H9 (cell line): ENCODE data around the gene PDS5A. TPM values are rescaled to one million over a fixed set of nuclear protein-coding genes. Genes with fewer than 3 reads are reported as not detected.

Source experiments
- DNase-seq: peaks from one replicate; pipeline ENCODE4 v3.0.0-alpha.2; 2017
- H2AFZ ChIP-seq: one replicate; pipeline ENCODE4 v1.6.1; 2013; ENCODE audit warnings: mild to moderate bottlenecking, low read length, control low read depth, moderate library complexity
- H2AK5ac ChIP-seq: 2 replicates; pipeline ENCODE4 v1.6.1; 2013; ENCODE audit warnings: low read length, control low read depth, mixed read lengths; ENCODE audit not compliant: insufficient read length
- H2BK120ac ChIP-seq: one replicate; pipeline ENCODE4 v1.6.1; 2013; ENCODE audit warnings: low read depth, mild to moderate bottlenecking, low read length, control low read depth, inconsistent platforms; ENCODE audit not compliant: poor library complexity, severe bottlenecking
- H2BK12ac ChIP-seq: 2 replicates; pipeline ENCODE4 v1.6.1; 2013; ENCODE audit warnings: low read length, control low read depth, mixed read lengths, low read depth; ENCODE audit not compliant: insufficient read length
- H2BK15ac ChIP-seq: 2 replicates; pipeline ENCODE4 v1.6.1; 2013; ENCODE audit warnings: low read depth, low read length, control low read depth
- H2BK20ac ChIP-seq: one replicate; pipeline ENCODE4 v1.6.1; 2013; ENCODE audit warnings: low read depth, mild to moderate bottlenecking, low read length, control low read depth, inconsistent platforms; ENCODE audit not compliant: poor library complexity, severe bottlenecking
- H2BK5ac ChIP-seq: 2 replicates; pipeline ENCODE4 v1.6.1; 2013; ENCODE audit warnings: low read length, control low read depth, mixed read lengths; ENCODE audit not compliant: insufficient read length
- H3K14ac ChIP-seq: 2 replicates; pipeline ENCODE4 v1.6.1; 2013; ENCODE audit warnings: low read length, control low read depth; ENCODE audit not compliant: insufficient read depth
- H3K18ac ChIP-seq: 2 replicates; pipeline ENCODE4 v1.6.1; 2013; ENCODE audit warnings: low read depth, mild to moderate bottlenecking, mixed read lengths, low read length, control low read depth; ENCODE audit not compliant: insufficient read length
- H3K23ac ChIP-seq: 2 replicates; pipeline ENCODE4 v1.6.1; 2013; ENCODE audit warnings: low read length, control low read depth, mixed read lengths, low read depth; ENCODE audit not compliant: insufficient read length
- H3K23me2 ChIP-seq: 2 replicates; pipeline ENCODE4 v1.6.1; 2013; ENCODE audit warnings: low read depth, mild to moderate bottlenecking, mixed read lengths, low read length, control low read depth; ENCODE audit not compliant: insufficient read length, poor library complexity, severe bottlenecking
- H3K27ac ChIP-seq: 2 replicates; pipeline ENCODE4 v1.5.1; 2013; ENCODE audit warnings: low read length, control low read depth, mixed read lengths, low read depth; ENCODE audit not compliant: insufficient read length
- H3K27me3 ChIP-seq: 2 replicates; pipeline ENCODE4 v1.6.1; 2013; ENCODE audit warnings: low read length, control low read depth, inconsistent platforms; ENCODE audit not compliant: insufficient read depth
- H3K4ac ChIP-seq: 2 replicates; pipeline ENCODE4 v1.6.1; 2013; ENCODE audit warnings: low read depth, mild to moderate bottlenecking, control low read depth, inconsistent platforms, low read length, moderate library complexity
- H3K4me1 ChIP-seq: 2 replicates; pipeline ENCODE4 v1.6.1; 2013; ENCODE audit warnings: low read length, control low read depth, inconsistent platforms; ENCODE audit not compliant: insufficient read depth
- H3K4me2 ChIP-seq: 2 replicates; pipeline ENCODE4 v1.6.1; 2013; ENCODE audit warnings: low read length, control low read depth, mixed read lengths; ENCODE audit not compliant: insufficient read length, insufficient read depth
- H3K56ac ChIP-seq: 2 replicates; pipeline ENCODE4 v1.6.1; 2013; ENCODE audit warnings: low read depth, mild to moderate bottlenecking, mixed read lengths, low read length, control low read depth; ENCODE audit not compliant: insufficient read length
- H3K79me1 ChIP-seq: 2 replicates; pipeline ENCODE4 v1.6.1; 2013; ENCODE audit warnings: low read depth, mild to moderate bottlenecking, moderate library complexity, low read length, control low read depth, inconsistent platforms; ENCODE audit not compliant: insufficient read depth, poor library complexity, severe bottlenecking
- H3K79me2 ChIP-seq: 2 replicates; pipeline ENCODE4 v1.6.1; 2013; ENCODE audit warnings: low read length, control low read depth, inconsistent platforms; ENCODE audit not compliant: insufficient read depth
- H3K9ac ChIP-seq: 2 replicates; pipeline ENCODE4 v1.6.1; 2013; ENCODE audit warnings: low read length, control low read depth, mixed read lengths; ENCODE audit not compliant: insufficient read length; ENCODE audit errors: extremely low read depth
- H3K9me3 ChIP-seq: one replicate; pipeline ENCODE4 v1.6.1; 2013; ENCODE audit warnings: low read depth, low read length, inconsistent platforms; ENCODE audit not compliant: control insufficient read depth
- H3T11ph ChIP-seq: one replicate; pipeline ENCODE4 v1.6.1; 2013; ENCODE audit warnings: mild to moderate bottlenecking, low read length, control low read depth, inconsistent platforms
- H4K20me1 ChIP-seq: one replicate; pipeline ENCODE4 v1.6.1; 2013; ENCODE audit not compliant: control insufficient read depth, insufficient read length, insufficient read depth
- H4K5ac ChIP-seq: 2 replicates; pipeline ENCODE4 v1.6.1; 2013; ENCODE audit warnings: low read depth, mild to moderate bottlenecking, mixed read lengths, low read length, control low read depth; ENCODE audit not compliant: insufficient read length
- H4K8ac ChIP-seq: replicated peaks from 2 replicates; pipeline ENCODE4 v1.6.1; 2013; ENCODE audit warnings: low read length, control low read depth, mixed read lengths, low read depth; ENCODE audit not compliant: insufficient read length
- H4K91ac ChIP-seq: 2 replicates; pipeline ENCODE4 v1.6.1; 2013; ENCODE audit warnings: low read depth, mild to moderate bottlenecking, moderate library complexity, mixed read lengths, low read length, control low read depth; ENCODE audit not compliant: insufficient read length
- H3K27ac Mint-ChIP-seq, 3 experiments: 2 replicates in 2 of 3; 3 replicates in 1 of 3; pipeline ENCODE4 v1.8.0; 2020 to 2021; ENCODE audit warnings: mixed read lengths in 3 of 3, mild to moderate bottlenecking in 1 of 3, moderate library complexity in 1 of 3
- H3K27me3 Mint-ChIP-seq: 2 replicates; pipeline ENCODE4 v1.8.0; 2021; ENCODE audit warnings: low read depth, mild to moderate bottlenecking, moderate library complexity, mixed read lengths
- H3K36me3 Mint-ChIP-seq, 3 experiments: 2 replicates in 2 of 3; 3 replicates in 1 of 3; pipeline ENCODE4 v1.8.0; 2020 to 2021; ENCODE audit warnings: low read depth in 3 of 3, mixed read lengths in 3 of 3; ENCODE audit not compliant: insufficient read depth in 1 of 3
- H3K4me1 Mint-ChIP-seq, 2 experiments: 2 replicates each; pipeline ENCODE4 v1.8.0; 2020; ENCODE audit warnings: mixed read lengths in 2 of 2
- H3K4me3 Mint-ChIP-seq, 2 experiments: 2 replicates in 1 of 2; 3 replicates in 1 of 2; pipeline ENCODE4 v1.8.0; 2020 to 2021; ENCODE audit warnings: mild to moderate bottlenecking in 2 of 2, mixed read lengths in 2 of 2, moderate library complexity in 1 of 2
- H3K9me3 Mint-ChIP-seq, 2 experiments: 2 replicates in 1 of 2; 3 replicates in 1 of 2; pipeline ENCODE4 v1.8.0; 2020; ENCODE audit warnings: mild to moderate bottlenecking in 2 of 2, mixed read lengths in 2 of 2, moderate library complexity in 1 of 2
- total RNA-seq: library from RNA; stranded (reverse); gene quantifications from 2 replicates; pipeline ENCODE4 v1.2.1, GENCODE V29; 2021
- TF ChIP-seq, protein P1 (sequence below): fragments of 200-600 bp; sonication (generic); conservative IDR thresholded peaks from 3 replicates; pipeline ENCODE4 v1.8.0; 2021; ENCODE audit warnings: antibody characterized with exemption, mild to moderate bottlenecking

The PDS5A gene
- total RNA-seq, 1 experiment from 2014 or later, result 65.4 TPM

- Histone ChIP-seq H3K23ac (no peak overlapping the region), H4K91ac (no peak overlapping the region), H3K4me2 (no peak overlapping the region), H3K27me3 (no peaks in the 10 kb centered on the region), H3K79me2 (no peaks in the 10 kb centered on the region), H2BK120ac (no peak overlapping the region), H3K9ac (no peak overlapping the region), H2BK12ac (no peak overlapping the region), H2BK5ac (no peak overlapping the region), H3K18ac (no peak overlapping the region), H3K27ac (no peak overlapping the region), H2BK15ac (no peak overlapping the region), H3K79me1 (no peaks in the 10 kb centered on the region), H3K9me3 (no peaks in the 10 kb centered on the region), H3K4ac (no peak overlapping the region), H3K4me1 (no peaks in the 10 kb centered on the region), H3K56ac (no peak overlapping the region), H2AK5ac (no peak overlapping the region), H3K14ac (no peak overlapping the region), H4K8ac (no peak overlapping the region), H4K5ac (no peak overlapping the region), H2BK20ac (no peak overlapping the region), H3T11ph (no peak overlapping the region), H4K20me1 (no peaks in the 10 kb centered on the region), H2AFZ (no peak overlapping the region), H3K23me2 (no peaks in the 10 kb centered on the region)
- Mint-ChIP-seq H3K4me1 (no peaks in the 10 kb centered on the region), H3K36me3 (peaks cover 6 to 43% (median 30%) of the 10 kb centered on the region in 3 experiments; a peak in 5 of 7 replicates), H3K27ac (no peak overlapping the region), H3K9me3 (no peaks in the 10 kb centered on the region), H3K27me3 (no peaks in the 10 kb centered on the region), H3K4me3 (no peak overlapping the region)
- DNase-seq, result no peak
- TF ChIP-seq, protein P1, sequence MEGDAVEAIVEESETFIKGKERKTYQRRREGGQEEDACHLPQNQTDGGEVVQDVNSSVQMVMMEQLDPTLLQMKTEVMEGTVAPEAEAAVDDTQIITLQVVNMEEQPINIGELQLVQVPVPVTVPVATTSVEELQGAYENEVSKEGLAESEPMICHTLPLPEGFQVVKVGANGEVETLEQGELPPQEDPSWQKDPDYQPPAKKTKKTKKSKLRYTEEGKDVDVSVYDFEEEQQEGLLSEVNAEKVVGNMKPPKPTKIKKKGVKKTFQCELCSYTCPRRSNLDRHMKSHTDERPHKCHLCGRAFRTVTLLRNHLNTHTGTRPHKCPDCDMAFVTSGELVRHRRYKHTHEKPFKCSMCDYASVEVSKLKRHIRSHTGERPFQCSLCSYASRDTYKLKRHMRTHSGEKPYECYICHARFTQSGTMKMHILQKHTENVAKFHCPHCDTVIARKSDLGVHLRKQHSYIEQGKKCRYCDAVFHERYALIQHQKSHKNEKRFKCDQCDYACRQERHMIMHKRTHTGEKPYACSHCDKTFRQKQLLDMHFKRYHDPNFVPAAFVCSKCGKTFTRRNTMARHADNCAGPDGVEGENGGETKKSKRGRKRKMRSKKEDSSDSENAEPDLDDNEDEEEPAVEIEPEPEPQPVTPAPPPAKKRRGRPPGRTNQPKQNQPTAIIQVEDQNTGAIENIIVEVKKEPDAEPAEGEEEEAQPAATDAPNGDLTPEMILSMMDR, result no peak
Measured at GRCh38 chr4:39850727-39851126, 127.0 kb downstream of the PDS5A start.
